Stimulated activated CD4-positive, alpha-beta T cell treated with anti-CD3 and anti-CD28 coated beads, Interleukin-4, amount 100 ng/mL, for 48 hours (primary cell): ENCODE results near the gene NUDT14.

Source experiments
- DNase-seq, 2 donors: peaks; one replicate each; pipeline ENCODE4 v3.0.0-alpha.2; 2020; ENCODE audit warnings: low read depth in 2 of 2

The NUDT14 gene

DNA sequence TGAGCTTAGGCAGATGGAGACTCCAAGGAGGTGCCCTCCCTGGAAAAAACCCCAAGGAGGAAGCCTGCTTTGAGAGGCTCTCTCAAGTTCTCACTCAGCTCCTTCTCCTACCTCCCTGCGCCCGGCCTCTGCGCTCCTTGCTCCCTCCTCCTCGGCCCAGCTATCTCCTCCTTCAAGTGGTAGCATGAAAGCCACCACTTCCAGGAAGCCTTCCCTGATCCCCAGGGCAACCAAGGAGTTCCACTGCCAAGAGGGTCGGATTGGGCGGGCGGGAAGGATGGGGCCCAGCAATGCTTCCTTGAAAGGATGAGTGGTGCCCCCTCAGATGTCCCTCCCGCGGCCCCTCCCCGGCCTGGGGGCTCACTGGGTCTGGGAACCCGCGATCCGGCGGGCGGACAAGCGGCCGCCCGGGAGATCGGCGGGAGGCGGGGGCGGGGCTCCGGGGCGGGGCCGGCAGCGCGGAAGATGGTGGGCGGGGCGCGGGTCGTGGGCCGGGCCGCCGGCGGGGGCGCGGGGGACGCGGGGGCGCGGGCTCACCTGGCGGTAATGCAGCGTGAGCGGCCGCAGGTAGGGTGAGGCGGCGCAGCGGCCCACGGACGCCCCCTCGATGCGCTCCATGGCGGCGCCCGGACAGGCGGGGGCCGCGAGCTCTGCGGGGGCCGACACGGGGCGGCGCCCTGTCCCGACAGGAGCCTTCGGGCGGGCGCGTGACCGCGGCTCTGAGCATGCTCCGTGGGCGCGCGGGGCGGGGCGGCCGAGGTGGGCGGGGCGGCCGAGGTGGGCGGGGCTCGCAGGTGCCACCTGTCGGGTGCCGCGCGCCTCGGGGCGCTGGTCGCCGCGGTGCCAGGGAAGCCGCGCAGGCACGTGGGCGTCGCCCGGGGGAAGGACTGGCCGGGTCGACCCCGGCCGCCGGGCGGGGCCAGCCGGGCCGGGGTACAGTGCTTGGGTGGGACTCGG lies at the start of gene NUDT14:
NUDT14 (minus strand) TSS at position 721 of the 957 bp plus-strand sequence; CDS start at position 618, 103 bp downstream.
- DNase-seq, result peak; percentile 76 to 84

DNA sequence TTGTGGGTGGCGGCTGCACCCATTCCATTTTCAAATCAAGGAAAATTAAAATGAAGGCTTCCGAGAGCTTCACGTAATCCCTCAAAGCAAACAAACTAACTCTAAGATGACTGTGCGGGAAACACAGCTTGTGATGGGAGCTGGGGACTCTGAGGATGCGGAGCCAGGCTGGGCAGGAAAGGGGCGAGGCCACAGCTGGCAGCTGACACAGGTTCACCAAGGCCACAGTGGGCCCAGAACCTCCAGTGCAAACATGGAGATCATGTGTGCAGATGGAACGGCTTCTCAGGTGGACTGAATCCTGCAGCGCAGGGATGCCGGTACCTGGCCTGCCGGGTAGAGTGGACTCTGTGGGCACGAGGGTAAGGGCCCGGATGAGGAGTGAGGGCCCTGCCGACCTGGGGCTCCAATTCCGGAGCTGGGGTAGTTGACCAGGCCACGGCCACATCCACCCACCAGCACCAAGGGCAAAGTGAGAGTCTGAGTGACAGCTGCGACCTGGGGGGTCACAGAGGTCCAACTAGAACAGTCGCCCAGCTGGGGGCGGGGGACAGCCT lies 48.1 kb upstream of the NUDT14 start:
- DNase-seq, result no peak

DNA sequence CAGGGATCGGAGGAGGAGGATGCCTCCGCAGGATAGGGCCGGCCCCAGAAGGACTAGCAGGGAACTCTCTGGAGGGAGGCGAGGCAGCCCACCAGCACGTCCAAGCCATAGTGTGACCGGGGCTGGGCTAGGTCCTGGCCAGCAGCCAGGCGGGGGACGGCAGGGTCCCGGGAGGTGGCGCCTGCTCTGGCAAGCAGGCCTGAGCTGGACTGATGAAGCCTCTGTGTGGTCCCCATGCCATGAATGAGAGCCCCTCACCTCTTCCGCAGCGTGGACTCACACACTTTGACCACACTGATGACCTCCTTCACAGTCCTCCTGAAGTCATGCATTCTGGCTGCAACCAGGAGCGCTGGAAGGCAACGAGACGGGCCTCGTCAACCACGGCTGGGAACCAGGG lies 47.5 kb upstream of the NUDT14 start:
- DNase-seq, result no peak

DNA sequence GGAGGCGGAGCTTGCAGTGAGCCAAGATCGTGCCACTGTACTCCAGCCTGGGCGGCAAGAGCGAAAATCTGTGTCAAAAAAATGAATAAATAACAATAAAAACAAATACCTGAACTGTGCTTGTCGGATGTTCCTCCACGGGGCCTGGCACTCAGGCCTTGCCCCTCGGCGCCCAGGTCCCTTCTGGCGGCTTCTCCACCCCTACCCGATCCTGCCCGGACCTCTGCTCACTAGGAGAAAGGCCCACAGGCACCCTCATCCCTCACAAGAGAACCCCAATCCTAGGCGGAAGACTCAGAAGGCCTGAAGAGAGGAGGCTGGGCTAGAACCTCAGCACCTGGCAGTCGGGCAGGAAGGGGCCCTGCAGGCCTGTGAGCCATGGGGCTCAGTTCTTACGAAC lies 46.2 kb upstream of the NUDT14 start:
- no peak for DNase-seq

DNA sequence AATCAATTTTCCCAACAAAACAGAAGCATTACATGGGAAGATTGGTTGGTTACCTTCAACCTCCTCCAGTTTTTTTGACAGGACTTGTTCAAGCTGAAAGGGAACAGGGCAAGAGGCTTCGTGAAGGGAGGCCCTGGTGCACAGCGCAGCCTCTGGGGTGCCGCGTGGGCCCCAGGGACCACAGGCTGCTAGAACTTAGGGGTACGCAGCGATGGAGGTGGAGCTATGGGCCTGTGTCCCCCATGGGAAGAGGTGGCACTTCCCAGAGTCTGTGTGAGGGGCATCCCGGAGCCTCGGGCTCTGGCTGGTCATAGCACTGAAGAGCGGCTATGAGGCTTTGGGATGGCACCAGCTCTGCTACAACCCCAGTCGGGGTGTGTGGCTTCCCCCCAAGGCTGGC lies 45.1 kb upstream of the NUDT14 start:
- no peak for DNase-seq

DNA sequence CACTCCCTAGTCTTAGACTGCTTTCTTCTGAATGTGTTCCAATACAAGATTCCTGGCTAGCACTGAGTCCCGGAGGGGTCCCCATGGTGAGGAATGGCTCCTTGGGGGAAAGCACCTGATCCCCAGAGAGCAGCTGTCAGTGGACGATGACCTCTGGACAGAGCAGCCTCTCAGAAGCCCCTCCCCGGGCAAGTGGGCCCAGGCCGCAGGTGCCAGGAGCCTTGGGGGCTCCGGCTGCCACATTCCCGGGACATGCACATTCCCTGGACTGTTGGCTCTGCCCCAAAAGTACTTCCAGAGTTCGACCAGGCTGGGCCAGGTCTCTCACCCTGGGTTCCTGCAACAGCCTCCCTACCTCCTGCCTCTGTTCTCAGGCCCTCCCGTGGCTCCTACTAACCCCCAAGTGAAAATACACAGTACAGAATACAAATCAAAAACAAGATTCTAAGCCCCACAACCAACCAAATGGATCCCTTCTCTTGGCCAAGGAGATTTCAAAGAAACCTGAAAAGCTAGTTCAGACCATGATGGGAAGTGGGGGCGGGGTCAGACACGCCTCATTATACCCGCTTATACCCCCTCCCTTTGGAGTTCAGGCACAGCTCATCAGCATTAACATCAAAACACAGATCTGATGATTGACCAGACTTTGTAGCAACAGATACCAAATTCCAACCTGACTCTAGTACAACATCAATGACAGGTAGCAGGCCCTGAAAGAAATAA lies 43.9 kb upstream of the NUDT14 start:
- DNase-seq, result no peak

DNA sequence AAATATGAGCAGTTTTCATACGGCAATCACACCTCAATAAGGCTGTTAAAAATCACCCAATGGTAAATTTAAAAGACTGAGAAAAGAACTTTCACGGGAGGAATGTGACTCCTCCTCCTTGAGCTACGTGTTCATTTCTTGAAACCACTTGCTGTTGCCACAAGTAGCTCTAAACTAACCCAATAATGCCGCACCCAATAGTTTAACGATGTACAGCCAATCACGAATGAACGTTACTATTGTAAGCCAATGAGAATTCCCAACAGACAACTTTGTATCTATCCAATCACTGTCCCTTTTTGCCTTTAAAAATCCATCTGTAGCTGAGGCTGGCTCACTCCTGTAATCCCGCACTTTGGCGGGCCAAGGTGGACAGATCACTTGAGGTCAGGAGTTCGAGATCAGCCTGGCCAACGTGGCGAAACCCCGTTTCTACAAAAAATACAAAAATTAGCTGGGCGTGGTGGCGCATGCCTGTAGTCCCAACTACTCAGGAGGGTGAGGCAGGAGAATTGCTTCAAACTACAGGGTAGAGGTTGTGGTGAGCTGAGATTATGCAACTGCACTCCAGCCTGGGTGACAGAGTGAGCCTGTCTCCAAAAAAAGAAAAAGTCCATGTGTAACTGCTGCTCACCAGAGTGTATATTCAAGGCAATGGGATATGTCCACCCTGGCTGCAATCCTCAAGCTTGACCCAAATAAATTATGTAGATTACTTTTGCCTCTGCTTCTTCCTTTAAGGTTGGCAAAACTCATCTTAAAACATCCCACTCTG lies 42.8 kb upstream of the NUDT14 start:
- DNase-seq, result no peak

DNA sequence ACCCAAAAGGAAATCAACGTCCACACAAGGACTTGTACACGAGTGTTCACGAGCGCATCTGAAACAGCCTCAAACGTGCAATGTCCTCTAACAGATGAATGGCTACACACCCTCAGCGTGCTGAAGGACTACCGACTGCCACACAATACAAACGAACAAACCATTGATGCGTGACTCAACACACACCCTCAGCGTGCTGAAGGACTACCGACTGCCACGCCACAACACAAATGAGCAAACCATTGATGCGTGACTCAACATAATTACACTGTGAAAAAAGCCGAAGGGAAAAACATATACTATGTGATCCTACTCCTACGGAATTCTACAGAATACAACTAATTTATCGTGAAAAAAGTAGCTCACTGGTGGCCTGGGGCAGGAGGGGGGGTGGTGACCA lies 42.1 kb upstream of the NUDT14 start:
- no peak for DNase-seq

DNA sequence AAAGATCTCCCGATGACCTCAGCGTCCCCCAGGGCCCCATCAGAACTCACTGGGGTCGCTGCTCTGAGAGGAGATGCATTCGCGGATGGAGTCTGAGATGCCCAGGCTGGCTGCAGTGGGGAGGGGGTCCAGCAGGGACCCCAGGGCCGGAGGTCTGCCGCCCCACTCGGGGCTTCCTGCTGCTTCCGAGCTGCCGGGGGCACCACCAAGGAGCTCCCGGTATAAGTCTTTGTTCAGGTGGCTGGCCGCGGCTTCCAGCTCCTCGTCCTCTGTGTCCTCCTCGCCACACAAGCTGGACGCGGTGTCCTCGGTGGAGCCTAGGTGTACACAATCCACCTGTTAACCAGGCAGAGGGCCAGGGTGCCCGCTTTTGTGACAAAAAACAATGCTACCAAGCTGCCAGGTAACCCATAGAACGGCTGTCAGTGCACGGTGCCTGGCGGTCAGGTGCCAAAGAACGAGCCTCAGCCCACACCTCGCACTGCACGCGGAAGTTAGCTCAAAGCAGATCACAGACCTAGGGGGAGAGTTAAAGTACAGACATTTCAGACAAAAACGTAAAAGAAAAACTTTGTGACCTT lies 40.6 kb upstream of the NUDT14 start:
- DNase-seq, result no peak

DNA sequence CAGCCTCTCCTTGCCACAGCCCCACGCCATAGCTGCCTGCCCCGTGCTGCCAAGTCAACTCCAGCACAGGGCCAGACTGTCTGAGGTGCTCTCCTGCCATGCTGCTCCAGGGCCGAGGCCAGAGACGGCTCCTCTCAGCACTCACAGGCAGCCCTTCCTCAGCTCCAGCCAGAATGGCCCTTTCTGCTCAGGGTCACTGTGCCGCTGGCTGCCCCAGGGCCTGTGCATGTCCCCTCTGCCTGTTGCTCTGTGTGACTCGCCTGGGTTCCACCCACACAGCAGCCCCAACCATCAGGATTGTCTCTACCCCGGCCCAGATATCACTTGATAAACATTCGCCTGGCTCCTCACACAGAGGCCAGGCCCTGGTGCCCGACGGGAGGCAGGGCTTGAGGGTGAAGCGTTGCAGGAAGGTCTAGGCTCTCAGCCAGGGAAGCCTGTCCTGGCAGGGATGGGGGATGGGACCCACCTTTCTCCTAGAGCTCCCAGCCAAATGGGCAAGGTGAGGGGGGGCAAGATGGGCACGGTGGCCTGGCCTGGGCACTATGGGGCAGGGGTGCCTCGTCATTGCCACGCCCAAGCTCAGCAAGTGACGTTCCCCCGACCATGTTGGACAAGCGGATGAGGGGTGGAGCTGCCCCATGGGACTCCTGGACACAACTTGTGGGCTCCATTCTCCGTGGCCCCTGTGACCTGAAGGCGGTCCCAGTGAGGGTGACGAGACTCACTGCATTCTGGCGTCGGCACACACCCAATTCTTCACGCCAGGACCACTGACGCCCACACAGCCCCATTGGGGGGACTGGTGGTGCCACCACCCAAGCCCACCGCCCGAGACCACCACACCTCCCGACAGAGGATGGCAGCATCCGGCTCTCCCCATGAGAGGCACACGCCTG lies 39.8 kb upstream of the NUDT14 start:
- no peak for DNase-seq

DNA sequence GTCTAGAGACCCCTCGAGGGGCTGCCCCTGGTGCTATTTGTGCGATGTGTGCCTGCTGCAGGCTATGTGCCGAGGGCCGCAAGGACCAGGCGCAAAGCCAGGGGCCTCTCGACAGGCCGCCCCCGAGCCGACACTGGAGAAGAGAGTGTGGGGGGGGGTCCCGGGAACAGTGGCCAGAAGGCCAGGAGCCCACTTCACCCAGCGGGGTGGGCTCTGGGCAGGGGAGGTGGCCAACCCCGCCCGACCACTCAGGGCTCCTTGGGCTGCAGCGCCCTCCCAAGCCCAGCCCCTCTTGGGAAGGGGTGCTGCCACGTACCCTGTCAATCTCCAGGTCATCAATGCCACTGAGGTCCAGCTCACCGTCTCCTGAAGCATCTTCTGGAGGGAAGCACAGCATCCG lies 38.6 kb upstream of the NUDT14 start:
- DNase-seq, result no peak

DNA sequence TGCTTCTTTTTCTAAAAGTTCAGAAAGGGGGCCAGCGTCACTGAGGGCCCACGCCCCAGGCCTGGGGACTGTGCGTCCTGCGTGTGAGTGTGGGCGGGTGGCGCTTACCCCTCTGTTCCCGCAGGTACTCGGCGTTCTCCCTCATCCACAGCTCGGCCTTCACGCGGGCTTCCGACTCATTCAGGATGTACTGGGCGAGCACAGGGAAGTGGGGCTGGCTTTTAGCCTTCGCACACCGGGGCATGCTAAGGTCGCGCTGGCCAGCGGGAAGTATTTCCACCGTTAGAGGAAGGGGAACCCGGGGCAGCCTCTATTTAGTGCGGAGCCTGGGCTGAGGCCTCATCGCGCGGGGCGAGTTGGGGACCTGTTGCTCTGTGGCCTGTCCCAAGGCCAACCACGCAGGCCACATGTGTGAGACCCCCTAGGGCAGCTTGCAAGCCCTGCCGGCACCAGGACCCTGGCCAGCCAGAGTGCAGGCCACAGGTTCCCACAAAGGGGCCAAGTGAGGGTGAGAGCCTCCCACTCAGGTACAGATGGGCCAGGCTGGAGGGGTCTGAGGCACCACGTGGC lies 38.0 kb upstream of the NUDT14 start:
- DNase-seq, result no peak

DNA sequence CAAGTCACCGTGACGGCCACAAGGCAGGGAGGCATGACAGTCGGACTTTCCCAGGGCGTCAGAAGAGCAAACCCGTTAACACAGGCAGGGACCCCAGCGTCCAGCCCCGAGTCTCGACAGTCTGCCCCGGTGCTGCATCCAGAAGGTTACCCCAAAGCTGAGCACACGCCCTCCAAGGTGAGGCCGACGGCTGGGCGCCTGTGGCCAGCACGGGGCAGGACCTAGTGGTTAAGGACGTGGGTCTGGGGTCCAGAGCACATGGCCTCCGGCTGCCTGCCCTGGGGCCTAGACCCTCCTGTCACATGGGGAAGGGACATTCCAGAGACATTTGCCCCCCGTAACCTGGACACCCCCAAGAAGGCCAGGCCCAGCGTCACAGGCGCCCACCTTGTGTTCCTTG lies 37.5 kb upstream of the NUDT14 start:
- no peak for DNase-seq

DNA sequence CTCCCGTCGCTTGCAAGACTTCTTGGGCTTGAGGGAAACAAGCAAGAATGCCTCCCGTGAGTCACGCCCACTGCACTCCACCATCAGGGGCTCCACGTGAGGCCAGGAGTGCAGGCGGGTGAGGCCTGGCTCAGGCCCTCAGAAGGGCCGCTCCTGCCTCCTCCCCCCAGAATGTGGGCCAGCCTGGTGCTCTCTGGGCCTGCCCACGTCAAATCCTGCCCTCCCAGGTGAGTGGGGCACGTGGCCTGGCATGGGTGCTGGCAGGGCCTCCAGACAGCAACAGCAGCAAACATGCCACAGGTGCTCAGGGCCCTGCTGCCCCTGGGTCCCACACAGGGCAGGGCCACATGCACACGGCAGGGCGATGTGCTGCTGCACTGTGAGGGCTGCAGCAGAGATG lies 36.7 kb upstream of the NUDT14 start:
- DNase-seq, result no peak

DNA sequence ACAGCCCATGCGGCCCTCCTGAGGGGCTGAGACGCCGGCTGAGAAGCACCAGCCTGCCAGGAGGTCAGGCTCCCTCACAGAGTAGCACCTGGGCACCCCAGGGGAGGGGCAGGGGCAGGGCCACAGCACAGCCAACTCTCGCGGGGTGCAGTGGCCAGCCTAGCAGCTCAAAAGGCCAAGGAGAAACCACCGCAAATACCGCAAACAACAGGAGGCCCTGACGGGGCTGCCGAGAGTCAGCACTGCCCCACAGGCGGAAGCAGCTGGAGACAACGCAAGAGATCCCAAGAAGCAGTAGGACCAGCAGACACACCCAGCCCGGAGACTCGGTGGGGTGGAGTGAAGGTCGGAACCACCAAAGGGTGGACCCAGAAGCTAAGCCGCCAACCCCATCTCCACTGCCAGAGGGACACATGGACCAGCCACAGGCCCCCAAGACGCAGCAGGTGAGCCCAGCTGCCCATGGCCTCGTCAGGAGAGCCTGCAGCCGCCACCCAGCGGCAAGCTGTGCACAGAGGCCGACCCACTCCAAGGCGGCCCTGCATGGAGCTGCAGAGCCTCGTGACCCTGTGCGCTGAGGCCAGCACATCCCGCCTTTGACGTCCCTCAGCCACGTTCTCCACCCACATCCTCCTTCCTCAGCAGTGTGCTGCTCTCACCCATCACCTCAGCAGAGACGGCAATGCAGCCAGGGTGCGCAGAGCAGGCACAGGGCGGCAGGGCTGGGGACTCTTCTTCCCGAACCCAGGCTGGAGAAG lies 35.6 kb upstream of the NUDT14 start:
- DNase-seq, result no peak

DNA sequence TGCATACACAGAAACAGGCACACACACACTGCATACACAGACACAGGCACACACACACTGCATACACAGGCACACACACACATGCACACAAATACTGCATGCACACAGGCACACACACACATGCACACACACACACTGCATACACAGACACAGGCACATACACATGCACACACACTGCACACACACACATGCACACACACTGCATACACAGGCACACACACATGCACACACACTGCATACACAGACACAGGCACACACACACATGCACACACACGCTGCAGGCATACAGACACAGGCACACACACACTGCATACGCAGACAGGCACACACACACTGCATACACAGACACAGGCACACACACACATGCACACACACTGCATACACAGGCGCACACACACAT lies 34.5 kb upstream of the NUDT14 start:
- DNase-seq, result no peak

DNA sequence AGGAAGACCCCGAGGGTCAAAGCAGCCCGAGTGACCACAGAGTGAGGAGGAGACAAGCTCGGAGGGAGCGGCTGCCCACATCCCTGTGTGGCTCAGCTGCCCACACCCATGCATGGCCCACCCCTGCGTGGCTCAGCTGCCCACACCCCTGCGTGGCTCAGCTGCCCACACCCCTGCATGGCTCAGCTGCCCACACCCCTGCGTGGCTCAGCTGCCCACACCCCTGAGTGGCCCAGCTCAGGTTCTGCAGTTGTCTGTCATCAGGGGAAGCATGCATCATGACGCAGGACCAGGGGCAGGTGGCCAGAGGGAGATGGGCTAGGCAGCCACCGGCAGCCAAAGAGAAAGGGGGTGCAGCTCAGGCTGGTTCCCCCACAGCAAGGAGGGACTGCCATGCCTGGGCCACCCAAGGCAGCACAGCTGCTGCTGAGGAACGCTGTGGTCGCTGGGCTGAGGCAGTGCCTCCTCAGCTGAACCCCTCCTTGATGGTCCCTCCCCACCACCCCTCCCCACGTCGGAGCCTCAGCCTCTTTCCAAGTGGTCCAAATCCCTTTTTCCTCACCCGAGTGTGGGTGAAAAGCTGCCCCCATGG lies 33.3 kb upstream of the NUDT14 start:
- no peak for DNase-seq

DNA sequence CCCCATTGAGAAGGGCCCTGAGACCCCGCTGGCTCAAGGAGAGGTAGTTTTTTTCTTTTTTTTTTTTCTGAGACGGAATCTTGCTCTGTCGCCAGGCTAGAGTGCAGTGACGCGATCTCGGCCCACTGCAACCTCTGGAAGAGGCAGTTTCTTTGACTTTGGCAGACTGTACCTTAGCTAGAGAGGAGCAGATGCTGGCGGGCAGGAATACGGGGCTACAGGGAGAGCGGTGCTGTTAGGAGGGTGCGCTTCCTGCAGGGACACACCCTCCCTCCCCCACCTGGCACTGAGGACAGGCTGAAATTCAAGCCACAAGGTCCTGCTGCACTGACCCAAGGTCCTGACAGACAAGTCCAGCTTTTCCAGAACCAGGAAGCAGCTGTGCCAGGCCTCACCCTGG lies 32.2 kb upstream of the NUDT14 start:
- DNase-seq, result no peak
